HEK293T (cell line): ENCODE data around the gene TSKU.

ENCODE experiments used
- ARNT ChIP-seq: fragments of 450-650 bp; IDR thresholded peaks from 2 replicates; pipeline ENCODE4 v1.6.1; 2017; ENCODE audit warnings: mild to moderate bottlenecking
- BHLHE40 ChIP-seq: fragments of 450-650 bp; IDR thresholded peaks from 2 replicates; pipeline ENCODE4 v1.6.1; 2016; ENCODE audit warnings: mild to moderate bottlenecking, moderate library complexity, borderline replicate concordance
- CTBP1 ChIP-seq: fragments of 450-650 bp; IDR thresholded peaks from 2 replicates; pipeline ENCODE4 v1.6.1; 2016; ENCODE audit warnings: borderline replicate concordance
- ELF4 ChIP-seq: fragments of 450-650 bp; IDR thresholded peaks from 2 replicates; pipeline ENCODE4 v1.6.1; 2017; ENCODE audit warnings: antibody characterized with exemption
- FOXA1 ChIP-seq: fragments of 450-650 bp; IDR thresholded peaks from 2 replicates; pipeline ENCODE4 v1.6.1; 2016; ENCODE audit warnings: mild to moderate bottlenecking
- FOXK2 ChIP-seq: fragments of 450-650 bp; IDR thresholded peaks from 2 replicates; pipeline ENCODE4 v1.6.1; 2016; ENCODE audit warnings: mild to moderate bottlenecking
- FOXM1 ChIP-seq: fragments of 450-650 bp; IDR thresholded peaks from 2 replicates; pipeline ENCODE4 v1.6.1; 2017; ENCODE audit warnings: mild to moderate bottlenecking, borderline replicate concordance
- LEF1 ChIP-seq: fragments of 450-650 bp; IDR thresholded peaks from 2 replicates; pipeline ENCODE4 v1.6.1; 2017; ENCODE audit warnings: mild to moderate bottlenecking, borderline replicate concordance
- SP1 ChIP-seq: fragments of 450-650 bp; IDR thresholded peaks from 2 replicates; pipeline ENCODE4 v1.6.1; 2017
- SUZ12 ChIP-seq: fragments of 450-650 bp; IDR thresholded peaks from 2 replicates; pipeline ENCODE4 v1.6.1; 2016; ENCODE audit warnings: mild to moderate bottlenecking

GRCh38 chr11:76767659-76768058, 15.5 kb upstream of the TSKU start:
- TF ChIP-seq SP1 (no peak), LEF1 (no peak), ELF4 (no peak), CTBP1 (no peak), FOXM1 (no peak), FOXA1 (no peak), SUZ12 (no peak), FOXK2 (no peak), ARNT (no peak), BHLHE40 (no peak)
